Trophoblast cell (in vitro differentiated cells and primary cell): ENCODE measurements around the gene COL4A1.
A peak's percentile ranks its signal among the peaks of the same experiment; 100 is the strongest.
"Not testable (repeated sequence)": the region's sequence is repeated elsewhere in the genome, so short reads cannot be mapped to it uniquely, and the experiment has no call there.

Experiments
- DNase-seq, 2 donors: peaks; one replicate each; pipeline ENCODE4 v3.0.0-alpha.2; 2016
- H2AFZ ChIP-seq: 2 replicates; pipeline ENCODE4 v1.6.1; 2013; ENCODE audit warnings: low read length, moderate library complexity, mild to moderate bottlenecking; ENCODE audit not compliant: insufficient read depth, poor library complexity
- H2AK5ac ChIP-seq: 2 replicates; pipeline ENCODE4 v1.6.1; 2013; ENCODE audit warnings: mild to moderate bottlenecking, low read length
- H2BK120ac ChIP-seq: 2 replicates; pipeline ENCODE4 v1.6.1; 2013; ENCODE audit warnings: low read length, mild to moderate bottlenecking, moderate library complexity; ENCODE audit not compliant: insufficient read depth, poor library complexity
- H2BK12ac ChIP-seq: 2 replicates; pipeline ENCODE4 v1.6.1; 2013; ENCODE audit warnings: mild to moderate bottlenecking, low read length, moderate library complexity
- H2BK5ac ChIP-seq: 2 replicates; pipeline ENCODE4 v1.6.1; 2013; ENCODE audit warnings: low read length, low read depth, moderate library complexity, mild to moderate bottlenecking; ENCODE audit not compliant: poor library complexity
- H3K14ac ChIP-seq: 2 replicates; pipeline ENCODE4 v1.6.1; 2013; ENCODE audit warnings: mild to moderate bottlenecking, low read length
- H3K18ac ChIP-seq: 2 replicates; pipeline ENCODE4 v1.6.1; 2013; ENCODE audit warnings: mild to moderate bottlenecking, low read length
- H3K23ac ChIP-seq: 2 replicates; pipeline ENCODE4 v1.6.1; 2013; ENCODE audit warnings: low read length
- H3K27ac ChIP-seq: 2 replicates; pipeline ENCODE4 v1.5.1; 2013; ENCODE audit warnings: low read depth, mild to moderate bottlenecking, inconsistent platforms, low read length, moderate library complexity
- H3K27me3 ChIP-seq: 2 replicates; pipeline ENCODE4 v1.6.1; 2013; ENCODE audit warnings: inconsistent platforms, mild to moderate bottlenecking, low read length, moderate library complexity; ENCODE audit not compliant: insufficient read depth
- H3K36me3 ChIP-seq, 2 experiments: 1 replicate in 1 of 2; 2 replicates in 1 of 2; pipeline ENCODE4 v1.6.1; 2013; ENCODE audit warnings: low read length in 2 of 2, mild to moderate bottlenecking in 2 of 2, moderate library complexity in 1 of 2; ENCODE audit not compliant: insufficient read depth in 2 of 2, control insufficient read depth in 1 of 2
- H3K4ac ChIP-seq: 2 replicates; pipeline ENCODE4 v1.6.1; 2013; ENCODE audit warnings: low read depth, mild to moderate bottlenecking, low read length, moderate library complexity
- H3K4me1 ChIP-seq, 2 experiments: 1 replicate in 1 of 2; 2 replicates in 1 of 2; pipeline ENCODE4 v1.6.1; 2013; ENCODE audit warnings: low read length in 2 of 2, mild to moderate bottlenecking in 2 of 2, moderate library complexity in 1 of 2; ENCODE audit not compliant: insufficient read depth in 2 of 2, control insufficient read depth in 1 of 2
- H3K4me2 ChIP-seq: 2 replicates; pipeline ENCODE4 v1.6.1; 2013; ENCODE audit warnings: inconsistent platforms, mild to moderate bottlenecking, low read length, moderate library complexity
- H3K4me3 ChIP-seq: 2 replicates; pipeline ENCODE4 v1.5.1; 2013; ENCODE audit warnings: mild to moderate bottlenecking, low read depth, low read length, inconsistent platforms
- H3K79me1 ChIP-seq: one replicate; pipeline ENCODE4 v1.6.1; 2013; ENCODE audit warnings: low read length
- H3K79me2 ChIP-seq: 2 replicates; pipeline ENCODE4 v1.6.1; 2013; ENCODE audit warnings: low read length, mild to moderate bottlenecking; ENCODE audit not compliant: control insufficient read depth, insufficient read depth, poor library complexity
- H3K9ac ChIP-seq: 2 replicates; pipeline ENCODE4 v1.6.1; 2013; ENCODE audit warnings: mild to moderate bottlenecking, low read length
- H3K9me3 ChIP-seq: 2 replicates; pipeline ENCODE4 v1.6.1; 2013; ENCODE audit warnings: low read depth, mild to moderate bottlenecking, control low read depth, inconsistent platforms, low read length; ENCODE audit not compliant: insufficient read depth
- H4K12ac ChIP-seq: 2 replicates; pipeline ENCODE4 v1.6.1; 2013; ENCODE audit warnings: low read depth, mild to moderate bottlenecking, low read length, moderate library complexity
- H4K8ac ChIP-seq: 2 replicates; pipeline ENCODE4 v1.6.1; 2013; ENCODE audit warnings: low read depth, mild to moderate bottlenecking, low read length, moderate library complexity
- H4K91ac ChIP-seq: one replicate; pipeline ENCODE4 v1.6.1; 2013; ENCODE audit warnings: low read depth, mild to moderate bottlenecking, low read length, moderate library complexity
- WGBS: extraction: QIAGEN DNeasy Blood & Tissue Kit; methylation state at CpG from one replicate; pipeline ENCODE4 v1.1.7; 2013; ENCODE audit warnings: missing lambda C conversion rate; ENCODE audit not compliant: insufficient read length, insufficient coverage; ENCODE audit errors: extremely low coverage; 5-methylcytosine and 5-hydroxymethylcytosine counted together

COL4A1 gene

GRCh38 chr13:110322828-110323171 is 15.8 kb upstream of the COL4A1 start:
- Histone ChIP-seq H3K79me1 (peaks cover 6% of the 10 kb centered on the region), H3K23ac (no peak overlapping the region), H3K4me2 (no peak overlapping the region), H3K27me3 (no peaks in the 10 kb centered on the region), H2AK5ac (no peak overlapping the region), H2BK12ac (no peak overlapping the region), H3K4ac (no peak overlapping the region), H2BK5ac (no peak overlapping the region), H3K9ac (no peak overlapping the region), H2AFZ (no peak overlapping the region), H3K18ac (peak overlapping the region; percentile 11), H3K27ac (no peak overlapping the region), H4K8ac (no peak overlapping the region), H4K12ac (no peak overlapping the region), H3K36me3 (peaks cover 27 to 30% of the 10 kb centered on the region in 2 experiments), H3K79me2 (peaks cover 7% of the 10 kb centered on the region), H3K4me3 (no peak overlapping the region), H3K4me1 (peaks cover 17 to 47% of the 10 kb centered on the region in 2 experiments), H2BK120ac (no peak overlapping the region), H4K91ac (no peak overlapping the region), H3K9me3 (peaks cover 3% of the 10 kb centered on the region), H3K14ac (no peak overlapping the region)
- DNase-seq = no peak
- no CpG with 5 or more reads among the region's 7 CpGs for WGBS

- no peak overlapping the region for H3K23ac ChIP-seq
- no peak overlapping the region for H3K14ac ChIP-seq
- H3K9ac ChIP-seq = no peak overlapping the region
- H3K4ac ChIP-seq = peak overlapping the region; percentile 24
- no peak overlapping the region for H3K4me2 ChIP-seq
- no peak overlapping the region for H2BK12ac ChIP-seq
- H3K27me3 ChIP-seq = no peaks in the 10 kb centered on the region
- no peak overlapping the region for H4K12ac ChIP-seq
- peaks cover 17 to 47% of the 10 kb centered on the region in 2 experiments for H3K4me1 ChIP-seq
- no peak overlapping the region for H2BK120ac ChIP-seq
- peak overlapping the region; percentile 23 for H3K18ac ChIP-seq
- WGBS = no CpG with 5 or more reads among the region's 16 CpGs
- H3K79me1 ChIP-seq = peaks cover 6% of the 10 kb centered on the region
- no peak overlapping the region for H4K91ac ChIP-seq
- no peak overlapping the region for H2BK5ac ChIP-seq
- no peak for DNase-seq
- no peak overlapping the region for H3K4me3 ChIP-seq
- H2AK5ac ChIP-seq = no peak overlapping the region
- H3K27ac ChIP-seq = no peak overlapping the region
- H4K8ac ChIP-seq = no peak overlapping the region
- H3K9me3 ChIP-seq = peaks cover 3% of the 10 kb centered on the region
- H3K36me3 ChIP-seq = peaks cover 31 to 33% of the 10 kb centered on the region in 2 experiments
- peaks cover 7% of the 10 kb centered on the region for H3K79me2 ChIP-seq
- H2AFZ ChIP-seq = no peak overlapping the region
These were observed 15.3 kb upstream of the COL4A1 start for GRCh38 chr13:110322126-110322827.

GRCh38 chr13:110321573-110321972 is 14.6 kb upstream of the COL4A1 start:
- not testable (repeated sequence) for H2BK120ac ChIP-seq, H3K4me3 ChIP-seq, H3K23ac ChIP-seq, H3K4me2 ChIP-seq, H2AFZ ChIP-seq, H2AK5ac ChIP-seq, H3K18ac ChIP-seq, DNase-seq, H4K8ac ChIP-seq, H3K9me3 ChIP-seq, H3K79me1 ChIP-seq, H3K14ac ChIP-seq, H3K4ac ChIP-seq, H3K79me2 ChIP-seq, H3K27ac ChIP-seq, H4K91ac ChIP-seq, H4K12ac ChIP-seq, H3K27me3 ChIP-seq, H2BK12ac ChIP-seq, H3K9ac ChIP-seq, H2BK5ac ChIP-seq
- Histone ChIP-seq H3K4me1 (peaks cover 17 to 42% of the 10 kb centered on the region in 2 experiments), H3K36me3 (peaks cover 35 to 37% of the 10 kb centered on the region in 2 experiments)
- WGBS = no CpG with 5 or more reads among the region's 3 CpGs

- H2BK12ac ChIP-seq = no peak overlapping the region
- H3K27ac ChIP-seq = no peak overlapping the region
- no peak overlapping the region for H3K9ac ChIP-seq
- no peak overlapping the region for H3K14ac ChIP-seq
- no peak for DNase-seq
- no peak overlapping the region for H3K18ac ChIP-seq
- no peak overlapping the region for H2AK5ac ChIP-seq
- peaks cover 3% of the 10 kb centered on the region for H3K9me3 ChIP-seq
- no peak overlapping the region for H3K23ac ChIP-seq
- no peak overlapping the region for H3K4me3 ChIP-seq
- H3K4ac ChIP-seq = no peak overlapping the region
- H3K27me3 ChIP-seq = no peaks in the 10 kb centered on the region
- no peak overlapping the region for H2BK5ac ChIP-seq
- H3K4me1 ChIP-seq = peaks cover 17 to 38% of the 10 kb centered on the region in 2 experiments
- peaks cover 37 to 39% of the 10 kb centered on the region in 2 experiments for H3K36me3 ChIP-seq
- no peak overlapping the region for H2AFZ ChIP-seq
- H3K79me2 ChIP-seq = peaks cover 3% of the 10 kb centered on the region
- WGBS = no CpG with 5 or more reads among the region's 2 CpGs
- no peak overlapping the region for H3K4me2 ChIP-seq
- H2BK120ac ChIP-seq = no peak overlapping the region
- no peak overlapping the region for H4K12ac ChIP-seq
- no peak overlapping the region for H4K8ac ChIP-seq
- H3K79me1 ChIP-seq = peaks cover 6% of the 10 kb centered on the region
- no peak overlapping the region for H4K91ac ChIP-seq
These were observed 13.7 kb upstream of the COL4A1 start for GRCh38 chr13:110320645-110321044.
